Measurements from ENCODE around the gene LMCD1.

LMCD1 gene

GRCh38 chr3:8501371-8502131 lies at the start of gene LMCD1:
Gene LMCD1 (plus strand): TSS chr3:8501823. CDS start chr3:8501939, 116 bp downstream.
- peak; percentile 93 for DNase-seq (ENCODE audit: low spot score)

GRCh38 chr3:8452112-8452511 lies 49.5 kb upstream of the LMCD1 start:
- no peak for DNase-seq (ENCODE audit: low spot score)

GRCh38 chr3:8453153-8453552 lies 48.5 kb upstream of the LMCD1 start:
- DNase-seq (ENCODE audit: low spot score): no peak

GRCh38 chr3:8455526-8456411 lies 45.9 kb upstream of the LMCD1 start:
- DNase-seq (ENCODE audit: low spot score): no peak

GRCh38 chr3:8456412-8456811 lies 45.2 kb upstream of the LMCD1 start:
- DNase-seq (ENCODE audit: low spot score): no peak

- no peak for DNase-seq (ENCODE audit: low spot score)
Measured at GRCh38 chr3:8457039-8457438, 44.6 kb upstream of the LMCD1 start.

- DNase-seq (ENCODE audit: low spot score): peak; percentile 55
Measured at GRCh38 chr3:8458238-8458661, 43.4 kb upstream of the LMCD1 start.

GRCh38 chr3:8458711-8459110 lies 42.9 kb upstream of the LMCD1 start:
- peak; percentile 81 for DNase-seq (ENCODE audit: low spot score)

GRCh38 chr3:8460050-8460708 lies 41.4 kb upstream of the LMCD1 start:
- no peak for DNase-seq (ENCODE audit: low spot score)

GRCh38 chr3:8460815-8461456 lies 40.7 kb upstream of the LMCD1 start:
- DNase-seq (ENCODE audit: low spot score): peak; percentile 47

GRCh38 chr3:8464668-8465067 lies 37.0 kb upstream of the LMCD1 start:
- no peak for DNase-seq (ENCODE audit: low spot score)

GRCh38 chr3:8466526-8466925 lies 35.1 kb upstream of the LMCD1 start:
- no peak for DNase-seq (ENCODE audit: low spot score)

GRCh38 chr3:8470801-8471200 lies 30.8 kb upstream of the LMCD1 start:
- no peak for DNase-seq (ENCODE audit: low spot score)

- no peak for DNase-seq (ENCODE audit: low spot score)
Measured at GRCh38 chr3:8472549-8472948, 29.1 kb upstream of the LMCD1 start.

- no peak for DNase-seq (ENCODE audit: low spot score)
Measured at GRCh38 chr3:8473029-8473428, 28.6 kb upstream of the LMCD1 start.

- DNase-seq (ENCODE audit: low spot score): no peak
Measured at GRCh38 chr3:8473990-8474389, 27.6 kb upstream of the LMCD1 start.

- DNase-seq (ENCODE audit: low spot score): no peak
Measured at GRCh38 chr3:8474991-8475390, 26.6 kb upstream of the LMCD1 start.

- DNase-seq (ENCODE audit: low spot score): no peak
Measured at GRCh38 chr3:8480699-8481098, 20.9 kb upstream of the LMCD1 start.

- no peak for DNase-seq (ENCODE audit: low spot score)
Measured at GRCh38 chr3:8481380-8481779, 20.2 kb upstream of the LMCD1 start.

GRCh38 chr3:8482263-8482662 lies 19.4 kb upstream of the LMCD1 start:
- DNase-seq (ENCODE audit: low spot score): no peak

- DNase-seq (ENCODE audit: low spot score): peak; percentile 91
Measured at GRCh38 chr3:8482960-8483665, 18.5 kb upstream of the LMCD1 start.
